ENCODE data around the gene VAV2. TPM values are rescaled to one million over a fixed set of nuclear protein-coding genes. Genes with fewer than 3 reads are reported as not detected.

VAV2 gene
- total and polyA plus RNA-seq, 2 experiments from 2014 or later = 10.8 to 15.3 TPM

DNA sequence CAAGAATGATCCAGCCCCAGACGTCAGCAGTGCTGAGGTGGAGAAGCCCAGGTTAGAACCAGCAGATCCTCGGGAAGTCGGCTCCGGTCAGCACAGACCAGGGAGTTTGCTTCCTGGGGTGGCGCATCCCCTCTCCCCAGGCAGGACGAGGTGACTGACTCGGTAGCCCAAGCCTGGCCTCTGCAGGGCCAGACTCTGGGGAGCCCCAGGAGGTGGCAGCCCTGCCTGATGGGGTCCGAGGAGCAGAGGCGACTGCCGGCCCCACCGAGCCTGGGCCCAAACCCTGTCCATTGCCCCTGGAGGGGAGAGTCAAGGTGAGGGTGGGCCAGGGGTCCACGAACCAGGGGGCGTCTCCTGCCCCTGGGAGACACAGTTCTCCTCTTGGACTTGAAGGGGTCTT is 201.1 kb downstream of the VAV2 start:
- Histone ChIP-seq H3K4me3 (no peak overlapping the region), H3K4me1 (ENCODE audit: low read depth) (no peaks in the 10 kb centered on the region), H3K36me3 (peaks cover 3% of the 10 kb centered on the region), H3K27me3 (no peaks in the 10 kb centered on the region), H3K27ac (no peak overlapping the region), H3K9me3 (ENCODE audit: low read depth) (no peaks in the 10 kb centered on the region)
- DNase-seq (ENCODE audit: low read depth in 1 of 2, low spot score in 1 of 2) = no peak
- TF ChIP-seq, protein P1, sequence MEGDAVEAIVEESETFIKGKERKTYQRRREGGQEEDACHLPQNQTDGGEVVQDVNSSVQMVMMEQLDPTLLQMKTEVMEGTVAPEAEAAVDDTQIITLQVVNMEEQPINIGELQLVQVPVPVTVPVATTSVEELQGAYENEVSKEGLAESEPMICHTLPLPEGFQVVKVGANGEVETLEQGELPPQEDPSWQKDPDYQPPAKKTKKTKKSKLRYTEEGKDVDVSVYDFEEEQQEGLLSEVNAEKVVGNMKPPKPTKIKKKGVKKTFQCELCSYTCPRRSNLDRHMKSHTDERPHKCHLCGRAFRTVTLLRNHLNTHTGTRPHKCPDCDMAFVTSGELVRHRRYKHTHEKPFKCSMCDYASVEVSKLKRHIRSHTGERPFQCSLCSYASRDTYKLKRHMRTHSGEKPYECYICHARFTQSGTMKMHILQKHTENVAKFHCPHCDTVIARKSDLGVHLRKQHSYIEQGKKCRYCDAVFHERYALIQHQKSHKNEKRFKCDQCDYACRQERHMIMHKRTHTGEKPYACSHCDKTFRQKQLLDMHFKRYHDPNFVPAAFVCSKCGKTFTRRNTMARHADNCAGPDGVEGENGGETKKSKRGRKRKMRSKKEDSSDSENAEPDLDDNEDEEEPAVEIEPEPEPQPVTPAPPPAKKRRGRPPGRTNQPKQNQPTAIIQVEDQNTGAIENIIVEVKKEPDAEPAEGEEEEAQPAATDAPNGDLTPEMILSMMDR (IDR thresholded peaks at IDR 0.05; ENCODE audit: low read depth, low read length) = no peak

DNA sequence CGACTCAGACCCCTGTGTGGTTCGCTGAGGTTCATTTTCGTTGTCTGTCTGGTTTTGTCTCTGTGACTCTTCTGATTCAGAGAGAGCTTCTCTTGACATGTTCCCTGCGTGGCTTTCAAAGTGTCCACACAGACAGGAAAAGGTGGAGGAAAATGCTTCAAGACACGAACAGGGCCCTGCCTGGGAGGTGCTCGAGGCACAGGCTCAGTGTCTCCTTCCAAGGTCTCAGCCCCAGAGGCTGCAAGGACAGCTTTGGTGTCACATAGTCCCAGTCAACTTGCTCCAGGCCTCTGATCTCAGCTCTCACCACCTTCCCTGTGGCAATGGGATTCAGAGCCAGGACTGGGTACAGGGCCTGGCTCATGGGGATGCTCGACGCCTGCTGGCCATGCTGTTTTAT is 202.3 kb downstream of the VAV2 start:
- H3K36me3 ChIP-seq = peaks cover 3% of the 10 kb centered on the region
- H3K27me3 ChIP-seq = no peaks in the 10 kb centered on the region
- H3K9me3 ChIP-seq (ENCODE audit: low read depth) = no peaks in the 10 kb centered on the region
- H3K27ac ChIP-seq = no peak overlapping the region
- H3K4me1 ChIP-seq (ENCODE audit: low read depth) = no peaks in the 10 kb centered on the region
- no peak for DNase-seq (ENCODE audit: low read depth in 1 of 2, low spot score in 1 of 2)
- no peak overlapping the region for H3K4me3 ChIP-seq
- TF ChIP-seq, protein P1 (IDR thresholded peaks at IDR 0.05; ENCODE audit: low read depth, low read length) = no peak

DNA sequence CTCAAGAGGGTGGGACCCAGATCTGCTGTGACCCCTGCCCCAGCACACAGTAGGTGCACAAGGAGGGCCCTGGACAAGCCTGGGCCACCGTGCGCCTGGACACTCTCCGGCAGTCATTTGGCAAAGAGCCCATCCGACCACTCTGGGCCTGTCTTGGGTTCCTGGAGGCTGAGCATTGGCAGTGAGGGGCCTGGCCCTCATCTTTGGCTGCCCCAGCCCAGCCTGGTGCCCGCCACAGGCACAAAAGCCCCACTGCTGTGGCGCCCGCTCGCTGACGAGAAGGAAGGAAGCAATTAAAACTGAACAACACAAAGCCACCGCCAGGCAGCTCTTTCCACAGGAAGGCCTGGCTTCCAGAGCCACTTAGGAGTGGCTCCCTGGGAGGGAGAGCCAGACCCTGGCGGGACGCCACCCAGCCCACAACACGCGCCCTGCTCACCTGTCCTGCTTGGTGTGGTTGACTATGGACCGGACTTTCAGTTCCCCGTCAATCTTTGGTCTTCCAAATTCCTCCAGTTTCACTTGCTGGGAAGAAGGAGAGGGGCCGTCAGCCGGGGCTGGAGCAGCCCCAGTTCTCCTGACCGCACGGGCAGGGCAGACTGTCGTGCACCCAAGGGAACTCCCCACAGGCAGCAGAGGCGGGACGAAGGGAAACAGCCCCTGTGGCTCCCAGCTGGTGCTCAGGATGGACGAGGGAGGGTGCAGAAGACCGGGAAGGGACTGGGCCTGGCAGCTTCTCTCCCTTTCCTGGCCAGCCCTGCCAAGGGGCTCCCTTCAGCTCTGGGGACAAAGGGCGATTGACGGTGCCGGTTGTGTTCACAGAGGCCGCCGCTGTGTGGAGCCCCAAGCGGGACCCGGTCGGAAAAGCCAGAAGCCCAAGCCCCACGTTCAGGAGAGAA is 203.1 kb downstream of the VAV2 start:
- H3K4me3 ChIP-seq = no peak overlapping the region
- DNase-seq (ENCODE audit: low read depth in 1 of 2, low spot score in 1 of 2) = no peak
- TF ChIP-seq, protein P1 (IDR thresholded peaks at IDR 0.05; ENCODE audit: low read depth, low read length) = no peak
- no peaks in the 10 kb centered on the region for H3K4me1 ChIP-seq (ENCODE audit: low read depth)
- no peaks in the 10 kb centered on the region for H3K27me3 ChIP-seq
- H3K36me3 ChIP-seq = peaks cover 3% of the 10 kb centered on the region
- H3K9me3 ChIP-seq (ENCODE audit: low read depth) = no peaks in the 10 kb centered on the region
- no peak overlapping the region for H3K27ac ChIP-seq

DNA sequence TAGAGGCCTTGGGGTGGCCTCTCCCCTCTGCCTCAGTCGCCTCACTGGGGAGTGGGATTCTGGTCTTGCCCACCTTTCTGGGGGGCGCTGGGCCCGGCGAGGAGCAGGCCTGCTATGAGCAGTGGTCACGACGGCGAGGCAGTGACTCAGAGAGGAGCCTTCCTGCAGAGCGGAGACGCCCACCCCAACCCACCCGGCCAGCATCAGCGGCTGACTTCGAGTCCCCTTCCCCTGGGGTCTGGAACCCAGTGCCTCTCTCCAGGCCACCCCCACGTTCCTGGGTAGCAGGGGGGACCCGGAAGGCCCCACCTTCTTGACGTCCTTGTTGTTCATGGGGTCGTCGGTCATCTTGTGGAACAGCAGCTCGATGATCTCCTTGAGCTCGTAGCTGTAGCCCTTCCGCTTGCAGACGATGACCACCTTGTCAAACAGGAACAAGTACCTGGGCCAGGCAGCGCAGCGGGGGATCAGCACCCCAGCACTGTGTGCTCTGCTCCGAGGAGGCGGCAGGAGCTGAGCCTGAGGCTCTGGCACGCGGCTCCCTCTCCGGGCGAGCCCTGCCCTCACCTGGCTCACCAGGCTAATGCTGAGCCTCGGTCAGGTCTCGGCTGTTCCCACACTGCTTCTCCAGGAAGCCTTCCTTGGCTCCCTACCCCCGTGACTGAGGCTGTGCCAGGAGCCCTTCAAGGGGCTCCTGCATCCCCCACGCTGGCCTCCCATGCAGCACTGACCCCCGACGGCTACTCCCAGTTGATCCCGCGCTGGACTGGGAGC is 203.9 kb downstream of the VAV2 start:
- Histone ChIP-seq H3K4me1 (ENCODE audit: low read depth) (no peaks in the 10 kb centered on the region), H3K9me3 (ENCODE audit: low read depth) (no peaks in the 10 kb centered on the region), H3K27me3 (no peaks in the 10 kb centered on the region), H3K27ac (no peak overlapping the region), H3K4me3 (no peak overlapping the region), H3K36me3 (peaks cover 3% of the 10 kb centered on the region)
- DNase-seq (ENCODE audit: low read depth in 1 of 2, low spot score in 1 of 2) = no peak
- TF ChIP-seq, protein P1 (IDR thresholded peaks at IDR 0.05; ENCODE audit: low read depth, low read length) = no peak

DNA sequence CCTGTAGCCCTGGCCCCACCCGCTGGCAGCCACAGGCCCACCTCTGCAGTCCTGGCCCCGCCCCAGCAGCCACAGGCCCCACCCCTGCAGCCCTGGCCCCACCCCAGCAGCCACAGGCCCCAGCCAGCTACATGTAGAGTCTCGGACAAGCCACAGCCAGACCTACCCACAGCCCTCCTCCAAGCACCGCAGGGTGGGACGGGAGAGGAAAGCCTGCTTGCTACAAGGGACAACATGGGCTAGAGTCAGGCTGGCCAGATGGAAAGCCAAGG is 204.4 kb downstream of the VAV2 start:
- Histone ChIP-seq H3K36me3 (peaks cover 3% of the 10 kb centered on the region), H3K4me3 (no peak overlapping the region), H3K27ac (no peak overlapping the region), H3K4me1 (ENCODE audit: low read depth) (no peaks in the 10 kb centered on the region), H3K9me3 (ENCODE audit: low read depth) (no peaks in the 10 kb centered on the region), H3K27me3 (no peaks in the 10 kb centered on the region)
- TF ChIP-seq, protein P1 (IDR thresholded peaks at IDR 0.05; ENCODE audit: low read depth, low read length) = no peak
- peak; percentile 44 to 45 for DNase-seq (ENCODE audit: low read depth in 1 of 2, low spot score in 1 of 2)

Data from cardiac muscle cell (in vitro differentiated cells and primary cell).